ENCODE results near the gene RSBN1.

Gene RSBN1

GRCh38 chr1:113850127-113850796 lies 38.0 kb upstream of the RSBN1 start:
- no peak overlapping the region for H3K4me3 ChIP-seq (ENCODE audit: low read length)
- peaks cover 6% of the 10 kb centered on the region; the same call in 1 of the 2 replicates for H3K9me3 ChIP-seq (ENCODE audit: insufficient read depth, low read depth, low read length)
- H3K27ac ChIP-seq (ENCODE audit: low read length): no peak overlapping the region
- H3K27me3 ChIP-seq (ENCODE audit: insufficient read depth, low read length): no peaks in the 10 kb centered on the region
- no peaks in the 10 kb centered on the region for H3K4me1 ChIP-seq (ENCODE audit: insufficient read depth, low read length)
- no peak overlapping the region for H3K9ac ChIP-seq (ENCODE audit: low read depth, low read length)
- H3K36me3 ChIP-seq (ENCODE audit: insufficient read depth, low read depth, low read length): no peaks in the 10 kb centered on the region

GRCh38 chr1:113849072-113849471 lies 36.8 kb upstream of the RSBN1 start:
- H3K9me3 ChIP-seq (ENCODE audit: insufficient read depth, low read depth, low read length): peaks cover 6% of the 10 kb centered on the region; the same call in 1 of the 2 replicates
- H3K4me3 ChIP-seq (ENCODE audit: low read length): no peak overlapping the region
- no peaks in the 10 kb centered on the region for H3K27me3 ChIP-seq (ENCODE audit: insufficient read depth, low read length)
- H3K4me1 ChIP-seq (ENCODE audit: insufficient read depth, low read length): no peaks in the 10 kb centered on the region
- H3K27ac ChIP-seq (ENCODE audit: low read length): no peak overlapping the region
- H3K36me3 ChIP-seq (ENCODE audit: insufficient read depth, low read depth, low read length): no peaks in the 10 kb centered on the region
- no peak overlapping the region for H3K9ac ChIP-seq (ENCODE audit: low read depth, low read length)

GRCh38 chr1:113846391-113847035 lies 34.2 kb upstream of the RSBN1 start:
- H3K36me3 ChIP-seq (ENCODE audit: insufficient read depth, low read depth, low read length): no peaks in the 10 kb centered on the region
- H3K27ac ChIP-seq (ENCODE audit: low read length): no peak overlapping the region
- no peaks in the 10 kb centered on the region for H3K27me3 ChIP-seq (ENCODE audit: insufficient read depth, low read length)
- H3K9me3 ChIP-seq (ENCODE audit: insufficient read depth, low read depth, low read length): peaks cover 6% of the 10 kb centered on the region; the same call in 1 of the 2 replicates
- no peak overlapping the region for H3K4me3 ChIP-seq (ENCODE audit: low read length)
- H3K9ac ChIP-seq (ENCODE audit: low read depth, low read length): no peak overlapping the region
- H3K4me1 ChIP-seq (ENCODE audit: insufficient read depth, low read length): no peaks in the 10 kb centered on the region

GRCh38 chr1:113836534-113836933 lies 24.3 kb upstream of the RSBN1 start:
- Histone ChIP-seq H3K27ac (ENCODE audit: low read length) (no peak overlapping the region), H3K4me3 (ENCODE audit: low read length) (no peak overlapping the region), H3K9me3 (ENCODE audit: insufficient read depth, low read depth, low read length) (no peaks in the 10 kb centered on the region), H3K9ac (ENCODE audit: low read depth, low read length) (no peak overlapping the region), H3K27me3 (ENCODE audit: insufficient read depth, low read length) (no peaks in the 10 kb centered on the region), H3K4me1 (ENCODE audit: insufficient read depth, low read length) (no peaks in the 10 kb centered on the region), H3K36me3 (ENCODE audit: insufficient read depth, low read depth, low read length) (no peaks in the 10 kb centered on the region)

GRCh38 chr1:113835686-113836290 lies 23.5 kb upstream of the RSBN1 start:
- Histone ChIP-seq H3K4me3 (ENCODE audit: low read length) (no peak overlapping the region), H3K9me3 (ENCODE audit: insufficient read depth, low read depth, low read length) (no peaks in the 10 kb centered on the region), H3K9ac (ENCODE audit: low read depth, low read length) (no peak overlapping the region), H3K27me3 (ENCODE audit: insufficient read depth, low read length) (no peaks in the 10 kb centered on the region), H3K36me3 (ENCODE audit: insufficient read depth, low read depth, low read length) (no peaks in the 10 kb centered on the region), H3K4me1 (ENCODE audit: insufficient read depth, low read length) (no peaks in the 10 kb centered on the region), H3K27ac (ENCODE audit: low read length) (no peak overlapping the region)

- no peaks in the 10 kb centered on the region for H3K36me3 ChIP-seq (ENCODE audit: insufficient read depth, low read depth, low read length)
- H3K27me3 ChIP-seq (ENCODE audit: insufficient read depth, low read length): no peaks in the 10 kb centered on the region
- H3K4me3 ChIP-seq (ENCODE audit: low read length): no peak overlapping the region
- H3K9ac ChIP-seq (ENCODE audit: low read depth, low read length): no peak overlapping the region
- H3K27ac ChIP-seq (ENCODE audit: low read length): no peak overlapping the region
- H3K4me1 ChIP-seq (ENCODE audit: insufficient read depth, low read length): no peaks in the 10 kb centered on the region
- no peaks in the 10 kb centered on the region for H3K9me3 ChIP-seq (ENCODE audit: insufficient read depth, low read depth, low read length)
Measured at GRCh38 chr1:113834716-113835115, 22.4 kb upstream of the RSBN1 start.

GRCh38 chr1:113830039-113830438 lies 17.8 kb upstream of the RSBN1 start:
- no peak overlapping the region for H3K4me3 ChIP-seq (ENCODE audit: low read length)
- no peaks in the 10 kb centered on the region for H3K9me3 ChIP-seq (ENCODE audit: insufficient read depth, low read depth, low read length)
- no peaks in the 10 kb centered on the region for H3K4me1 ChIP-seq (ENCODE audit: insufficient read depth, low read length)
- H3K27ac ChIP-seq (ENCODE audit: low read length): no peak overlapping the region
- H3K36me3 ChIP-seq (ENCODE audit: insufficient read depth, low read depth, low read length): no peaks in the 10 kb centered on the region
- H3K27me3 ChIP-seq (ENCODE audit: insufficient read depth, low read length): no peaks in the 10 kb centered on the region
- H3K9ac ChIP-seq (ENCODE audit: low read depth, low read length): no peak overlapping the region

- H3K9me3 ChIP-seq (ENCODE audit: insufficient read depth, low read depth, low read length): no peaks in the 10 kb centered on the region
- no peak overlapping the region for H3K9ac ChIP-seq (ENCODE audit: low read depth, low read length)
- no peak overlapping the region for H3K27ac ChIP-seq (ENCODE audit: low read length)
- no peaks in the 10 kb centered on the region for H3K27me3 ChIP-seq (ENCODE audit: insufficient read depth, low read length)
- no peak overlapping the region for H3K4me3 ChIP-seq (ENCODE audit: low read length)
- no peaks in the 10 kb centered on the region; the same call in 1 of the 2 replicates for H3K4me1 ChIP-seq (ENCODE audit: insufficient read depth, low read length)
- H3K36me3 ChIP-seq (ENCODE audit: insufficient read depth, low read depth, low read length): no peaks in the 10 kb centered on the region
Measured at GRCh38 chr1:113821916-113822315, 9.6 kb upstream of the RSBN1 start.

GRCh38 chr1:113818578-113818977 lies 6.3 kb upstream of the RSBN1 start:
- H3K4me1 ChIP-seq (ENCODE audit: insufficient read depth, low read length): no peaks in the 10 kb centered on the region; the same call in 1 of the 2 replicates
- H3K9me3 ChIP-seq (ENCODE audit: insufficient read depth, low read depth, low read length): no peaks in the 10 kb centered on the region
- no peak overlapping the region for H3K4me3 ChIP-seq (ENCODE audit: low read length)
- H3K27ac ChIP-seq (ENCODE audit: low read length): no peak overlapping the region
- no peaks in the 10 kb centered on the region for H3K36me3 ChIP-seq (ENCODE audit: insufficient read depth, low read depth, low read length)
- no peaks in the 10 kb centered on the region for H3K27me3 ChIP-seq (ENCODE audit: insufficient read depth, low read length)
- H3K9ac ChIP-seq (ENCODE audit: low read depth, low read length): no peak overlapping the region

GRCh38 chr1:113813218-113813617 lies 942 bp upstream of the RSBN1 start:
- Histone ChIP-seq H3K36me3 (ENCODE audit: insufficient read depth, low read depth, low read length) (no peaks in the 10 kb centered on the region), H3K27me3 (ENCODE audit: insufficient read depth, low read length) (no peaks in the 10 kb centered on the region), H3K27ac (ENCODE audit: low read length) (peak overlapping the region; percentile 63), H3K4me3 (ENCODE audit: low read length) (no peak overlapping the region), H3K9me3 (ENCODE audit: insufficient read depth, low read depth, low read length) (no peaks in the 10 kb centered on the region), H3K9ac (ENCODE audit: low read depth, low read length) (peak overlapping the region; percentile 89; the same call in 1 of the 2 replicates), H3K4me1 (ENCODE audit: insufficient read depth, low read length) (peaks cover 4% of the 10 kb centered on the region; the same call in 1 of the 2 replicates)

GRCh38 chr1:113812661-113813135 lies 422 bp upstream of the RSBN1 start:
- H3K4me1 ChIP-seq (ENCODE audit: insufficient read depth, low read length): peaks cover 4% of the 10 kb centered on the region; the same call in 1 of the 2 replicates
- peak overlapping the region; percentile 79 for H3K4me3 ChIP-seq (ENCODE audit: low read length)

More at GRCh38 chr1:113812661-113813135, 422 bp upstream of the RSBN1 start:
- H3K36me3 ChIP-seq (ENCODE audit: insufficient read depth, low read depth, low read length): no peaks in the 10 kb centered on the region
- peak overlapping the region; percentile 63 for H3K27ac ChIP-seq (ENCODE audit: low read length)
- no peaks in the 10 kb centered on the region for H3K27me3 ChIP-seq (ENCODE audit: insufficient read depth, low read length)
- H3K9me3 ChIP-seq (ENCODE audit: insufficient read depth, low read depth, low read length): no peaks in the 10 kb centered on the region
- peak overlapping the region; percentile 89; the same call in 1 of the 2 replicates for H3K9ac ChIP-seq (ENCODE audit: low read depth, low read length)
